Left kidney (tissue), 8 donors: ENCODE data around the gene NFE2L1. TPM values are rescaled to one million over a fixed set of nuclear protein-coding genes. Genes with fewer than 3 reads are reported as not detected.
"Not testable (repeated sequence)": the region's sequence is repeated elsewhere in the genome, so short reads cannot be mapped to it uniquely, and the experiment has no call there.

ENCODE experiments used
- DNase-seq: peaks from one replicate; pipeline ENCODE4 v3.0.0-alpha.2; 2013
- long read RNA-seq, 8 donors: transcript quantifications; one replicate each; lab custom pipeline, GENCODE V29; 2026
- polyA plus RNA-seq: library from polyadenylated mRNA; unstranded; fragments of 120-200 nt; gene quantifications from one replicate; pipeline ENCODE4 v1.2.1, GENCODE V29; 2013; ENCODE audit not compliant: insufficient read length

NFE2L1 gene, protein sequence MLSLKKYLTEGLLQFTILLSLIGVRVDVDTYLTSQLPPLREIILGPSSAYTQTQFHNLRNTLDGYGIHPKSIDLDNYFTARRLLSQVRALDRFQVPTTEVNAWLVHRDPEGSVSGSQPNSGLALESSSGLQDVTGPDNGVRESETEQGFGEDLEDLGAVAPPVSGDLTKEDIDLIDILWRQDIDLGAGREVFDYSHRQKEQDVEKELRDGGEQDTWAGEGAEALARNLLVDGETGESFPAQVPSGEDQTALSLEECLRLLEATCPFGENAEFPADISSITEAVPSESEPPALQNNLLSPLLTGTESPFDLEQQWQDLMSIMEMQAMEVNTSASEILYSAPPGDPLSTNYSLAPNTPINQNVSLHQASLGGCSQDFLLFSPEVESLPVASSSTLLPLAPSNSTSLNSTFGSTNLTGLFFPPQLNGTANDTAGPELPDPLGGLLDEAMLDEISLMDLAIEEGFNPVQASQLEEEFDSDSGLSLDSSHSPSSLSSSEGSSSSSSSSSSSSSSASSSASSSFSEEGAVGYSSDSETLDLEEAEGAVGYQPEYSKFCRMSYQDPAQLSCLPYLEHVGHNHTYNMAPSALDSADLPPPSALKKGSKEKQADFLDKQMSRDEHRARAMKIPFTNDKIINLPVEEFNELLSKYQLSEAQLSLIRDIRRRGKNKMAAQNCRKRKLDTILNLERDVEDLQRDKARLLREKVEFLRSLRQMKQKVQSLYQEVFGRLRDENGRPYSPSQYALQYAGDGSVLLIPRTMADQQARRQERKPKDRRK
- polyA plus RNA-seq, result 218 TPM
- long read RNA-seq, donor 1, full-length matches to known transcripts, result 31 of 164 reads
- long read RNA-seq, donor 1, partial matches to known transcripts, result 116 of 164 reads
- long read RNA-seq, donor 1, other reads (novel, unspliced or antisense), result 17 of 164 reads
- long read RNA-seq, donor 2, full-length matches to known transcripts, result 18 of 89 reads
- long read RNA-seq, donor 2, partial matches to known transcripts, result 60 of 89 reads
- long read RNA-seq, donor 2, other reads (novel, unspliced or antisense), result 11 of 89 reads
- long read RNA-seq, donor 3, full-length matches to known transcripts, result 4 of 60 reads
- long read RNA-seq, donor 3, partial matches to known transcripts, result 56 of 60 reads
- long read RNA-seq, donor 3, other reads (novel, unspliced or antisense), result 0 of 60 reads
- long read RNA-seq, donor 4, full-length matches to known transcripts, result 1 of 20 reads
- long read RNA-seq, donor 4, partial matches to known transcripts, result 19 of 20 reads
- long read RNA-seq, donor 4, other reads (novel, unspliced or antisense), result 0 of 20 reads
- long read RNA-seq, donor 5, full-length matches to known transcripts, result 31 of 100 reads
- long read RNA-seq, donor 5, partial matches to known transcripts, result 60 of 100 reads
- long read RNA-seq, donor 5, other reads (novel, unspliced or antisense), result 9 of 100 reads
- long read RNA-seq, donor 6, full-length matches to known transcripts, result 28 of 125 reads
- long read RNA-seq, donor 6, partial matches to known transcripts, result 97 of 125 reads
- long read RNA-seq, donor 6, other reads (novel, unspliced or antisense), result 0 of 125 reads
- long read RNA-seq, donor 7, full-length matches to known transcripts, result 27 of 151 reads
- long read RNA-seq, donor 7, partial matches to known transcripts, result 110 of 151 reads
- long read RNA-seq, donor 7, other reads (novel, unspliced or antisense), result 14 of 151 reads
- long read RNA-seq, donor 8, full-length matches to known transcripts, result 14 of 52 reads
- long read RNA-seq, donor 8, partial matches to known transcripts, result 38 of 52 reads
- long read RNA-seq, donor 8, other reads (novel, unspliced or antisense), result 0 of 52 reads

GRCh38 chr17:48047741-48048383 lies at the start of gene NFE2L1:
NFE2L1 (plus strand) TSS chr17:48048359; CDS start chr17:48051119, 2,760 bp downstream.
- peak; percentile 100 for DNase-seq

DNA sequence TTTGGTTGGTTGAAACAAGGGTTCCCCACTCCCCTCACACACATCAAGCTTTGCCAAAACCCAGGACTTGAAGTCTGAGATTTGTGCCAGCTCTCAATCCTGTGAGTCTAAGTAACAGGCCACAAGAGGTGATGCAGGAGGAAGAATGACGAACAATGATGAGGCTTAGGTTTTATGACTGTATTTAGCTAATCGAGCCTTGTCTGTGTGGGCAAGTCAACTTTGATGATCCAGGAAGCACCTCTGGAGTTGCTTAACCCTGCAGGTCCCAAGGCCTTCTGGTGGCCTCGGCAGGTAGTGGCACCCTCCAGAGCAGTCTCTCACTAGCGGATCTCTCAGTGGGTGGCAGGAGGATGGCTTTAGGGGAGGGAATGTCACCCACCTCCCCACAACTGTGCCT lies 48.6 kb upstream of the NFE2L1 start:
- no peak for DNase-seq

DNA sequence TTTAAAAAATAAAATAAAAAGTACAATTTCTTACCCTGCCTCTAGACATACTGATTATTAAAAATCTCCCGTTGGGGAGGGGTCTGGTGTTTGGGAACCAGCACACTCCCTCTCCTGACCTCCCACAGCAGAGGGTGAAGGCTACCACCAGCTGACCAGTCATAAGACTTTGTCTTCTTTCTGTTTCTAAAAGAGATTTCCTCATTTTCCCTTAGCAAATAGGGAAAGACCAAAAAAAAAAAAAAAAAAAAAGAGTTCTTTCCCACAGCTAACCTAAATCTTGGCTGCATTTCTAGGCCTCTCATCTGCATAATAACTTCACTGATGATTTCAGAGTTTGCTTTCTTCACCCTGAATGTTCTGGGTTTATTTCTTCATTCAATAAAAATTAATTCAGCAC lies 47.0 kb upstream of the NFE2L1 start:
- no peak for DNase-seq

GRCh38 chr17:48001657-48002056 lies 46.5 kb upstream of the NFE2L1 start:
- not testable (repeated sequence) for DNase-seq

- no peak for DNase-seq
Measured at GRCh38 chr17:48002266-48002915, 45.8 kb upstream of the NFE2L1 start.

DNA sequence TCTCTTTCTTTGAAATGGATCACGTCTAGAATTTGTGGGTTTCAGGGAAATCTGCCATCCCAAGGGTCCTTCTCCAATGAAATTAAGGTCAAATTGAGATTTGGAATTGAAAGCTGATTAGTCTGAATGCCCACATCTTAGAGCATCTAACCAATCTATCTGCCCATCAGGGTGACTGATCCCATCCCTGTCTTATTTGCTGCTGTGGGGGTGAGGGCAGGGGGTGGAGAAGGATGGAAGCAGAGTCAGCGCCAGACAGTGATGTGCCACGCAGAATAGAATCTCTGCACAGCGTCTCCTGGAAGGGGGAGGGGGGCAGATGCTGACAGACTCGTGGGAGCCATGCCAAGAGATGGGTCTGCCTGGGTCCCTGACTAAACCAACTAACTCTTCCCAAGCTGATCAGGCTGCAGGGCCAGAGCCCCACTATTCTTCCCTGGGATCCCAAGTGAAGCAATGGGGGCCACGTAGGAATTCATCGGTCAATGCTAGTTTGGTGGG lies 45.2 kb upstream of the NFE2L1 start:
- no peak for DNase-seq

DNA sequence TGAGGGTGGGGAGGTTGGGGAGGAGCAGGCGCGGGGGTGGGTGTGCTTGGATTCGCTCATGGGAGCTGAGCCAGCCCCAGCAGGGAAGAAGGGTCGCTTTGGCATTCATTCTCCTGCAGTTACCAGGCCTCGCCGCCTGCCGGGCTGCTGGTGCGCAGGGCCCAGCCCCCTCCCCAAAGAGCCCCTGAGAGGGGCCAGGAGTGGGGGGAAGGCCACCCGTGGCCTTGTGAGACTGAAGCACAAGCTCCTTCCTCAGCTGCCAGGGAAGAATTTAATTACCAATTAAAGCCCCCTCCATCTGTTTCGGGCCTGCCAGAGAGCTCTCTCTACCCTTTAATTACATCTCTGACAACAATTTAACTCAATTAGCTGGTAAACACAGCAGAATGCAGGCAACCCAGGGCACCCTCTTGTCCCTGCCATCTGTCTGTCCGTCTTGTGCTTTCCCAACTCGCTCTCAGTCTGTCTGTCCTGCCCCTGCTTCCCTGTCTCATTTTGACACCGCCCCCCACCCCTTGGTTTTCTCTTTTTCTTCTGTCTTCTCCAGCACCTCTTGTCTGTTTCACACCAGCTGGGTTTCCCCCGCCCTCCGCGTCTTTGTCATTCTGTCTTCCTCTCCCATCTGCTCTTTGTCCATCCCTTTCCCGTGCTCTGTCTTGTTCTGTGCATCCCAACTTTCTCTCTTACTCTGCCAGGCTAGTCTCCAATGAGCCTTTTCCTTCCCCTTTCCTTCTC lies 44.6 kb upstream of the NFE2L1 start:
- no peak for DNase-seq

GRCh38 chr17:48004983-48005382 lies 43.2 kb upstream of the NFE2L1 start:
- DNase-seq, result no peak

- DNase-seq, result no peak
Measured at GRCh38 chr17:48006936-48007709, 41.0 kb upstream of the NFE2L1 start.

DNA sequence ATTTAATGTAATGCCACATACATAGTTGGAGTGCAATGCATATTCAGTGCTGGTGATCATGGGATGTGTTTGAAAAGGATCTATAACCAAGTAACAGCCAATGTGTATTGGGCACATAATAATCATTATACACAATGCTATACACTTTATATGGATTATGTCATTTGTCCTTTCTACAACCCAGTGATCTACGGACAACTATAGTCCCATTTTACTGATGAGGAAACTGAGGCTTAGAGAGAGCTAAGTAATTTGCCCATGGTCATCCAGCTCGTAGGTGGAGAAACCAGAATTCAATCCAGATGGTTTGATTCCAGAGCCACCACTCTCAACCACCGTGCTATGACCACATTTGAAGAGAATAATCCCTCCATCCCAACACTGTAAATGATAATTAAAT lies 38.0 kb upstream of the NFE2L1 start:
- DNase-seq, result no peak

GRCh38 chr17:48011405-48012150 lies 36.6 kb upstream of the NFE2L1 start:
- DNase-seq, result no peak

DNA sequence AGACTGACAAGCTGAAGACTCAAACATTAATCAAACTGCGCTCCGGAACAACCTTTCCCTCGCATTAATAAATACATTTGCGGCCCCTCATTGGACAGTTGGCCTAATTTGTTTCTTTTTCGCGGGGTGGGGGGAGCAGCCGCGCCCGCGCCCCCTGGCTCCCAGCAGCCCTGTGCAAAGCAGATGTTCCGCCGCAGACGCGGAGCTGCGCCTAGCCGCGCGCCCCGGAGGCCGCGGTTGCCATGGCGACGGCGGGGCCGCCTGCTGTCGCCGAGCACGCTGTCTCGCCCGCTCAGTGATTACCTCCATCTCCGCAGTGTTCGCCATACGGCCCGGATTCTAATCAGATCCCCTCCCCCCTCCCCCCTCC lies 36.0 kb upstream of the NFE2L1 start:
- DNase-seq, result no peak

- DNase-seq, result no peak
Measured at GRCh38 chr17:48012654-48013053, 35.5 kb upstream of the NFE2L1 start.

GRCh38 chr17:48013876-48014594 lies 34.1 kb upstream of the NFE2L1 start:
- DNase-seq, result no peak

DNA sequence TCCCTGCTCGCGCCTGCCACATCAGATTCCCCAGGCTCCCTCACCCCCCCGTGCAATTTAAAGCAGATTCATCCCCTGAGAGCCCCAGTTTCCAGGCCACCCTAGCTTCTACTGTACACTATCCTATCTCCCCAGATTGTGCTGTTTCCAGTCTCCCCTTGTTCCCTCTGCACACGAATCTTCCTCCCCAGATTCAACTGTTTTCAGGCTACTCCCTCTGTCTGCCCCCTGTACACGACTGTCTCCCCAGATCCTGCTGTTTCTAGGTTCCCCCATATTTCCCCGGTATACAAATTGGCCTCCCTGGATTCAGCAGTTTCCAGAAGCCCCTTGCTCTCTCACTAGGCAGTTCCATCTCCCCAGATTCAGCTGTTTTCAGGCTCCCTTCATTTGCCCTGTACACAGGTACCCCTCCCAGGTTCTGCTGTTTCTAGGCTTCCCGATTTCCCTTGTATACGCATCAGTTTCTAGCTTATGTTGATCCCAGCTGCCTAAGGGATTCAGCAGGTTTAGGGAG lies 33.5 kb upstream of the NFE2L1 start:
- no peak for DNase-seq

- no peak for DNase-seq
Measured at GRCh38 chr17:48016112-48016511, 32.0 kb upstream of the NFE2L1 start.

- not testable (repeated sequence) for DNase-seq
Measured at GRCh38 chr17:48017817-48018158, 30.4 kb upstream of the NFE2L1 start.
